Cardiac septum (tissue), 1 donor: ENCODE measurements around the gene PNPLA8. TPM values are rescaled to one million over a fixed set of nuclear protein-coding genes. Genes with fewer than 3 reads are reported as not detected.
"Not testable (repeated sequence)": the region's sequence is repeated elsewhere in the genome, so short reads cannot be mapped to it uniquely, and the experiment has no call there.

Experiments used
- DNase-seq: peaks from one replicate; pipeline ENCODE4 v3.0.0-alpha.2; 2020; ENCODE audit warnings: low spot score
- intact Hi-C: fragments of 100-400 bp; cut with DNase I; formaldehyde crosslinking; loops from one replicate; pipeline ENCODE4 v1.14.0; 2022
- total RNA-seq: library from RNA; stranded (reverse); fragmentation: NEBNext Ultra II Directional; extraction: Animal tissue kit (Norgen Biotek cat#: 25700); gene quantifications from one replicate; pipeline ENCODE4 v1.2.1, GENCODE V29; 2021
- donor health status: DM: no; HTN: no; CAD: no.

The PNPLA8 gene
- total RNA-seq, 1 donor from 2014 or later = 31.9 TPM

GRCh38 chr7:108486291-108486966 lies 39.5 kb downstream of the PNPLA8 start:
- intact Hi-C loops = no loop called here

GRCh38 chr7:108484137-108484536 lies 41.8 kb downstream of the PNPLA8 start:
- intact Hi-C loops = no loop called here
- DNase-seq = no peak

More at GRCh38 chr7:108486291-108486966, 39.5 kb downstream of the PNPLA8 start:
- DNase-seq = no peak

- DNase-seq = no peak
- intact Hi-C loops = no loop called here
Observed at GRCh38 chr7:108480311-108480710, 45.6 kb downstream of the PNPLA8 start.

GRCh38 chr7:108479751-108480150 lies 46.2 kb downstream of the PNPLA8 start:
- intact Hi-C loops = no loop called here
- DNase-seq = no peak

GRCh38 chr7:108479118-108479517 lies 46.8 kb downstream of the PNPLA8 start:
- intact Hi-C loops = no loop called here
- DNase-seq = no peak

DNA sequence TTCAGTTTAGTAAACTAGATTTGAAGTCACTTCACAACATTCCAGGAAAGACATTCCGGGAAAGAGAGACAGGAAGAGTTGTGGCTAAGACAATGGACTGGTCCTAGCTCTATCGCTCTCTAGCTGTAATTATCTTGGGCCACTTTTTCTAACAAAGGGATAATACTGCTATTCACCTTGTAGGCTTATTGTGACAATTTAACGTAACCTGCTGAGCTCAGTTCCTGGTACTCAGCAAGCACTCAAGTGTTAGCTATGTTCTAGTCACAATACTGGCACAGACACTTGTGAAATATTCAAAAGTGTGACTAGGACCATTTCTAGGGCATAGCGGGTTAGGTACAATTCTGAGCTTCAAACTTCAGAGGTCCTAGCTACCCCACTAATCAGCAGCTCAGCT lies 57.7 kb downstream of the PNPLA8 start:
- intact Hi-C loops = loop anchor here (10.0 kb wide), 1 partner anchor 283 kb away; no protein-coding TSS in a partner anchor
- no peak for DNase-seq

GRCh38 chr7:108467391-108467790 lies 58.5 kb downstream of the PNPLA8 start:
- DNase-seq = no peak
- intact Hi-C loops = loop anchor here (10.0 kb wide), 1 partner anchor 283 kb away; no protein-coding TSS in a partner anchor

DNA sequence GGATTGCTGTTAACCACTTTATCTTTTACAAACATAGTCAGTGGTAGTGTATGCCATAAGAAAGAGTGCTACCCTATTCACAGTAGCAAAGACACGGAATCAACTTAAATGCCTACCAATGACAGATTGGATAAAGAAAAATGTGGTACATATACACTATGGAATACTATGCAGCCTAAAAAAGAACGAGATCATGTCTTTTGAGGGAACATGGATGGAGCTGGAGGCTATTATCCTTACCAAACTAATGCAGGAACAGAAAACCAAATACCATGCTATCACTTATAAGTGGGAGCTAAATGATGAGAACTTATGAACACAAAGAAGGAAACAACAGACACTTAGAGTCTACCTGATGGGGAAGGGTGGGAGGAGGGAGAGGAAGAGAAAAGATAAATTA lies 59.6 kb downstream of the PNPLA8 start:
- intact Hi-C loops = loop anchor here (10.0 kb wide), 1 partner anchor 282 kb away; no protein-coding TSS in a partner anchor
- not testable (repeated sequence) for DNase-seq

DNA sequence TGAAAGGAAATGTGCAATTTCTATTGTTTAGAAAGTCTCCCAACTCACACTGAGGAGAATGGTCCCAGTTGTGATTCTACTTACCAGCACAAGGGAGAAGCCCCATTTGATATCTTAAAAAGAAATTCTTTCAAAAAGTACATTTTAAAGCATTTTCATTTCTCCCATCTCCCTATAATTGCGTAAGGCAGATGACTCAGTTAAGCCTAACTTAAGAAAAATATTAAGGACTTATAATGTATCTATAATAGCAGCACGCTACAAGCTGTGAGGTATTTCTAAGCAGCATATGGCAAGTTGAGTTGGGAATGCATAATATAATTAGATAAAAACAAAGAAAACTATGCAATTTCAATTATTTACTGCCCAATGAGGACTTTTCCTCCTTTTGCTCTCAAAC lies 61.2 kb downstream of the PNPLA8 start:
- no peak for DNase-seq
- intact Hi-C loops = loop anchor here (10.0 kb wide), 1 partner anchor 280 kb away; no protein-coding TSS in a partner anchor

- DNase-seq = no peak
- intact Hi-C loops = loop anchor here (10.0 kb wide), 1 partner anchor 279 kb away; no protein-coding TSS in a partner anchor
Observed at GRCh38 chr7:108463613-108464012, 62.3 kb downstream of the PNPLA8 start.

DNA sequence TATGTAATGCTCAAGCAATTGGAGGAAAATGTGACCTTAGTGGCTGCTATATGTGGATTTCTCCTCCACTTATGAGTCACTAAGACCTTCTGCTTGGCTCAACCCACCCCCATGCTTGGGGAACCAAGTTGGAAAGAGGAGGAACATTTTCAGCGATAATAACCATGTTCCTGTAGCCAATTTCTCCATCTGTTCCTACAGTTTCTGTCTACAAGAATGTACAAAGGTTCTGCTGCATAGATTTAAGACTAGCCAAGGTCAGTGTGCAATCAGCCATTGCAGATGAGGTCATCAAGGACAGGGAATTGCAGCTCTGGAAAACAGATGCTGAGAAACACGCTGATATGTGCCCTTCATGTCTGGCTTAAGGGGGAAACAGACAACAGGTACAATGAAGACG lies 64.1 kb downstream of the PNPLA8 start:
- intact Hi-C loops = loop anchor here (10.0 kb wide), 1 partner anchor 277 kb away; no protein-coding TSS in a partner anchor
- DNase-seq = no peak

DNA sequence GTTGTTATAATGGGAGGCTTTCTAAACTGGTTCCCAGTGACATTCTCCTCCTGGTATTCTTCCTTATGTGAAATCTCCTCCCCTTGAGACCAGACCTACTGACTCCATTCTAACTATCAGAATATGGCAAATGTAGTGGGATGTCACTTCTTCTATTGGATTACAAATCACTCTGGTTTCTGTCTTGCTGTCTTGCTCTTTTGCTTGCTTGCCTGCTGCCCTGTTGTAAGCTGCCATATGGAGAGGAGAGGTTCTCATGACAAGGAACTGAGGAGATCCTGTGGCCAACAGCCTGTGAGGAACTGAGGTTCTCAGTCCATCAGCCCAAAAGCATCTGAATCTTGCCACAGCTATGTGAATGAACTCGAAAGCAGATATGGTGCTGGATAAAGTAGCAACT lies 65.0 kb downstream of the PNPLA8 start:
- intact Hi-C loops = loop anchor here (10.0 kb wide), 1 partner anchor 276 kb away; no protein-coding TSS in a partner anchor
- no peak for DNase-seq

DNA sequence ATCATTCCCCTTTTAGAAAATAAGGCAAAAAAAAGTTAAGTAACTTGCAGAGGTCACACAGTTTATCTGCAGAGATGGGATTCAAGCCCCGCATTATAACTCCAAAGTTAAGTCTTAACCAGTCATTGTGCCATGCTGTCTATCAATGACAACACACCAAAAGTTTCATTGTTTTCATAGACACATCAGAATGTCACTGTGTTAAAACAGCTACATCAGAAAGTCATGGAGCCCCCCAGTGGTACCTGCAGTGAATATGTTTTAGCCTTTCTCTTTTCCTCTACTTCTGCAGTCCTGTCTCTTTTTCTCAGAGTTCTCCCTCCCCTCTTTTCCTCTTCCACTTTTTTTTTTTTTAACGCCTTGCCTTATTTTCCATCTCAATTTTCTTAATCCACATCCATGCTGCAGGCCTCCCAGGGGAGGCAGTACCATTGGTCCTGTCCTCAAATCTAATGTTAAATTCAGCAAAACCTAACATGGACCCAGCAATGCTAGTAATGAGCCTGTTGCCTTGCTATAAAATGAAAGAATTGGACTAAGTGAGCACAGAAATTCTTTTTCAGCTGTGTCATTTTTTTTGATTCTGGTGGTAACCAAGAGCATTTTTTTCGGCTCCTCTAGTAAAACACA lies 65.9 kb downstream of the PNPLA8 start:
- intact Hi-C loops = loop anchor here (10.0 kb wide), 1 partner anchor 275 kb away; no protein-coding TSS in a partner anchor
- no peak for DNase-seq

DNA sequence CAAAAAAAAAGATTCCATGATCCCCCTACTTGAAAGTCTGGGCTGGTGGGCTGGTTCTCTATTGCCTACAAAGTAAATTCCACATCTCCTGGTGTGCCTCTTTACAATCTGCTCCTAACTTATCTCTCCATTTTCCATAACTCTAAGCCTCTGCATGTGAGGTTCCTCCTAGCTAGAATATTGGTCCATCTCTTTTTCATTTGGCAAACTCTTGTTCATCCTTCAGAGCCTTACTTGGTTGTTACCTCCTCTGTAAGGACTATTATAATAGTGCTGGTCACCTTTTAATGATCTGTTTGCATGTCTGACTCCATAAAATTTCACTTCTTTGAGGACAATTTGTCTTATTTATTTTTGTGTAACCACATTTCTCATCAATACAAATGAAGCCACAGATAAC lies 68.1 kb downstream of the PNPLA8 start:
- intact Hi-C loops = no loop called here
- DNase-seq = no peak

DNA sequence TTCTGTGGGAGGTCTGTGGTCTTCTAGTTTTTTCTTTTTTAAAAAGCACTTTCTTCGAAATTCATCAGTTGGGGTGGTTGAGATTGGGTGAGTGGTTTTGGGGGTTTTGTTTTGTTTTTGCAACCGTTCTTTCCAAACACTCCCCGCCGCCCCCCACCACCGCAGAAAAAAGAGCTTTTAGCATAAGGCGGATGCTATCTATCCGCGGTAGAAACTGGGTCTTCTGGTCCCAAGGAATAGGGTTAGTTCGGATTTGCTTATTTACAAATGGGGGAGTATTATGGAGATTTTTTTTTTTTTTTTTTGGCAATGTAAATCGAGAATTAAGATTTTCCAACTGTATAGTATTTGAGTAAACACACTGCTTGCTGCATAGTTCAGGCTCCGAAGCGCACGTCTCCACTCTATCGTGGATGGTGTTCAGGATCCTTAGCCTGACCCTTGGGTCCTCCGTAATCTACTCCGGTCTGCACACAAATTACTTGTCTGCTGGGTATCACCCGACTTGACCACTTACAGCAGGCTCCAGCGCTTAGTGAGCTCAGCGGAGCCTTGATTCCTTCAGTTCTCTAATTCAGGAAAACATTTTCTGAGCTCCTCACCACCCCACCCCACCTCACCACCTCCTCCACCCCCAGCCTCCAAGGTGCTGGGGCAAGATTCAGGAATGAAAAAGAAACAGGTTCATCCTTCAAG lies 68.9 kb downstream of the PNPLA8 start:
- intact Hi-C loops = no loop called here
- no peak for DNase-seq

DNA sequence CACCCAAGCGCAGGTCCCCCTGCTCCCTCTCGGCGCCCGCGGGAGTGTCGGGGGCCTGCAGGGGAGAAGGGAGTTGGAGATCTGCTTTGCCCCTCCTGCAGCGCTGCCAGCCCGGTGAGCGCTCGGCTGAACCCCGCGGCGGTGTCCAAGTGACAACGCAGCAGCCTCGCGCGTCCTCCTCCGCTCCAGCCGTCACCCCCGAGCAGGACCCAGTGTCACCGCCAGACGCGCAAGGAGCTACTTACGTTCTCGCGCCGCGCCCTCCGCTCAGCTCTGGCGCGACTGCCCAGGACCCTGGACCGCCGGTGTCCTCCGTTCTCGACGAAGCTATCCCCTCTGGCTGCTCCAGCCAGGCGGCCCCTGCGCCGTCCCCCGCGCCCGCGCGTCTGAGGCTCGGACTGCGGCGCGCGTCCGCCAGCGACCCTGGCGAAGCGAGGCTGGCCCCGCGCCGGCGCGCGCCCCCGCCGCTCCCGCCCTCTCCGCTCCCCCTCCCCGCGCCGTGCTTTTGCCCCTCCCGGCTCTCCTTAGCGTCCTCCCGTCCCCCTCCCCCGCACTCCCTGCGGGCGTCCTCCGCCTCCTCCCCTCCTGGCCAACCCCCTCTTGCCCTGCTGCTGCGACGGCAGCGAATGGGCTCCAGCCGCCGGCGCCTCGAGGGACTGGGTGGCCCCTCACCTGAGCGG lies 69.8 kb downstream of the PNPLA8 start, which contains the start of gene NRCAM:
NRCAM (minus strand) TSS at position 439 of the 680 bp plus-strand sequence. CDS start 216,372 bp downstream, outside the sequence.
- DNase-seq = no peak
- intact Hi-C loops = no loop called here

DNA sequence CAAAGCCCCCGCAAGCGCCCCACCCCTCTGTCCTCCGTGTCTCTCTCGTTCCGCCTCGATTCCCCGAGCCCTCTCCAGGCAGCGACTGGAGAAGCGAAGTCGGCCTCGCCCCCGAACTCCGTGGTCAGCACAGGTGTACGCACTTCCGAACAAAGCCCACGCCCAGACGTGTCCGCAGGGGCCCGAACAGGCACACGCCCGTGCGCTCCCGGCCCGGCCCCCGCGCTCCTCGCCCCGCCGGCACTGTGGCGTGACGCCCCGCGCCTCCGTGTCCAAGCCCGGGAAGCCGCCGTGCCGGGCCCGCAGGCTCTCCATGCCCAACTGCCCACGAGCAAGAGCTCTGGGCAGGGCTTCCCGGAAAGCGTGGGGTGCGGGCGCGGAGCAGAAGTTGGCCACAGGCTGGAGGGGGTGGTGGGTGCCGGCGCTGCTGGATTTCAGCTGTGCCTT lies 70.4 kb downstream of the PNPLA8 start:
- intact Hi-C loops = no loop called here
- no peak for DNase-seq

- intact Hi-C loops = no loop called here
Observed at GRCh38 chr7:108454674-108455550, 71.0 kb downstream of the PNPLA8 start.

DNA sequence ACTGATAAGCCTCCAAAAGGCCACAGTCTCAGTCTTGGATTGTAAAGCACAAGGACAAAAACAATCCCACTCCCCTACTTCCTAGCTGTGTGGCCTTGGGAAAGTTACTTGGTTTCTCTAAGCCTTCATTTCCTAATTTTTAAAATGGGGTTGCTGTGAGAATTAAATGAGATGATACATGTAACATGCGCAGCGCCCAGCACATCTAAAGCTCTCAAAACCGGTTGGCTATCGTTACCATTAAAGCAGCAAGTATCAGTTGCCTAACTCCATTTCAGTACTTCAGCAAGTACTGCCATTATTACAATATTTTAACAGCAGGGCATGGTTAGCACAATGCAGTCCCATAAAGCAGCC lies 71.6 kb downstream of the PNPLA8 start:
- DNase-seq = no peak
- intact Hi-C loops = no loop called here

More at GRCh38 chr7:108454674-108455550, 71.0 kb downstream of the PNPLA8 start:
- no peak for DNase-seq
